Lower leg skin (tissue), 3 donors: ENCODE results near the gene ALCAM.

Source experiments
- CTCF ChIP-seq, 3 donors: fragments of 450-650 bp; IDR thresholded peaks; one replicate each; pipeline ENCODE4 v1.5.1; 2016; ENCODE audit warnings: antibody characterized with exemption in 3 of 3, mild to moderate bottlenecking in 3 of 3, moderate library complexity in 2 of 3
- POLR2A ChIP-seq, 2 donors: fragments of 450-650 bp; IDR thresholded peaks; one replicate each; pipeline ENCODE4 v1.6.1; 2016 to 2017; ENCODE audit warnings: antibody characterized with exemption in 2 of 2, mild to moderate bottlenecking in 1 of 2, moderate library complexity in 1 of 2

DNA sequence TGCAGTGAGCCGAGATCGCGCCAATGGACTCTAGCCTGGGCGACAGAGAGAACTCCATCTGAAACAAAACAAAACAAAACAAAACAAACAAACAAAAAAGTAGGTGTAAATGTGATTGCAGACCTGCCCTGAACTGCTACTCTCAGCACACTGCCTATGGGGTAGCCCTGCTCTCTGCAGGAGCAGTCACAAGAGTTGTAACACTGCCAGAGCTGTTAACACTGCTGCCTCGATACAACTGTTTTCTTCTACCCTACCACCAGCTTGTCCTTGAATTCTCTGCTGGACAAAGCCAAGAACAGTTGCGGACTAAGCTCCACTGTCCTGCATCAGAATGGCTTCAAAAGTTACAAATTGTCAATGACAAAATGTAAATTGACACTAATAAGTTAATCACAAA, 89.3 kb downstream of the ALCAM start:
- TF ChIP-seq CTCF (IDR thresholded peaks at IDR 0.05) (no peak), POLR2A (IDR thresholded peaks at IDR 0.05) (no peak)
